OCI-LY1 (cell line): ENCODE data around the gene MRPL23.

Experiments
- EZH2 ChIP-seq: fragments of 200-600 bp; sonication (generic), shearing (Covaris generic); IDR thresholded peaks from 2 replicates; pipeline ENCODE4 v1.8.0; 2017; ENCODE audit warnings: borderline replicate concordance, mixed run types, mild to moderate bottlenecking, antibody characterized with exemption, low read length, moderate library complexity, mixed read lengths
- TF ChIP-seq, protein P1 (sequence below): fragments of 200-600 bp; sonication (generic), shearing (Covaris generic); IDR thresholded peaks from 2 replicates; pipeline ENCODE4 v1.5.1; 2017; ENCODE audit warnings: mild to moderate bottlenecking, antibody characterized with exemption, low read length, moderate library complexity, mixed read lengths

DNA sequence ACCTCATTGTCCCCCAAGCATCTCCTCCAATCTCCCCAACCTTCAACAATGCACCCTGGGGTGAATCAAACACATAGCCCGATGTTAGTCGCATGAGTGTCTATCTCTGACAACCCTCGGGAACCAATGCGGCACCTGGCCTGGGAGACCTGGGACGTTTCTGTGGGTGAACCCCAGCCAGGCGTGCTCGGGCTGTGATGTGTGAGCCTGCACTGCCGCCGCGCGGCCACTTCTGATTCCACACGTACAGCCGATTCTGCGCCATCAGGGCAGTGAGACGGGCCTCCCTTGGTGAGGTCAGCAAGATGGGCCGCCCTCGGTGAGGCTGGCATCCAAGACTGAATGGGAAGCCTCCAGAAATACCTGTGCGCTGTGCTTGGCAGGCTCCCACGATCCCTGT, 55.7 kb downstream of the MRPL23 start:
- TF ChIP-seq, protein P1, sequence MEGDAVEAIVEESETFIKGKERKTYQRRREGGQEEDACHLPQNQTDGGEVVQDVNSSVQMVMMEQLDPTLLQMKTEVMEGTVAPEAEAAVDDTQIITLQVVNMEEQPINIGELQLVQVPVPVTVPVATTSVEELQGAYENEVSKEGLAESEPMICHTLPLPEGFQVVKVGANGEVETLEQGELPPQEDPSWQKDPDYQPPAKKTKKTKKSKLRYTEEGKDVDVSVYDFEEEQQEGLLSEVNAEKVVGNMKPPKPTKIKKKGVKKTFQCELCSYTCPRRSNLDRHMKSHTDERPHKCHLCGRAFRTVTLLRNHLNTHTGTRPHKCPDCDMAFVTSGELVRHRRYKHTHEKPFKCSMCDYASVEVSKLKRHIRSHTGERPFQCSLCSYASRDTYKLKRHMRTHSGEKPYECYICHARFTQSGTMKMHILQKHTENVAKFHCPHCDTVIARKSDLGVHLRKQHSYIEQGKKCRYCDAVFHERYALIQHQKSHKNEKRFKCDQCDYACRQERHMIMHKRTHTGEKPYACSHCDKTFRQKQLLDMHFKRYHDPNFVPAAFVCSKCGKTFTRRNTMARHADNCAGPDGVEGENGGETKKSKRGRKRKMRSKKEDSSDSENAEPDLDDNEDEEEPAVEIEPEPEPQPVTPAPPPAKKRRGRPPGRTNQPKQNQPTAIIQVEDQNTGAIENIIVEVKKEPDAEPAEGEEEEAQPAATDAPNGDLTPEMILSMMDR = no peak
- TF ChIP-seq EZH2 = no peak
